Erythroblast (primary cell): ENCODE data around the gene FBXO39.

Experiments used
- GATA1 ChIP-seq: IDR thresholded peaks from 2 replicates; pipeline ENCODE4 v1.6.1; 2011; ENCODE audit warnings: low read depth, mild to moderate bottlenecking, control low read depth, low read length, moderate library complexity
- POLR2A ChIP-seq: IDR thresholded peaks from 2 replicates; pipeline ENCODE4 v1.6.1; 2011; ENCODE audit warnings: mild to moderate bottlenecking, low read length

- TF ChIP-seq POLR2A: no peak
- TF ChIP-seq GATA1: no peak
Measured at GRCh38 chr17:6779411-6779810, 3.4 kb downstream of the FBXO39 start.
